Fibroblast of lung (primary cell): ENCODE results near the gene HNRNPH3. TPM values are rescaled to one million over a fixed set of nuclear protein-coding genes. Genes with fewer than 3 reads are reported as not detected.

ENCODE experiments used
- DNase-seq, 2 donors: peaks; one replicate each; pipeline versions ENCODE4 v3.0.0 to v3.0.0-alpha.2; 2010; ENCODE audit warnings: low read depth in 2 of 2
- H2AFZ ChIP-seq: 2 replicates; pipeline ENCODE4 v1.5.1; 2012; ENCODE audit warnings: low read length, control low read depth, inconsistent platforms
- H3K27ac ChIP-seq: 2 replicates; pipeline ENCODE4 v1.5.1; 2011; ENCODE audit warnings: low read length, control low read depth; ENCODE audit not compliant: insufficient read depth
- H3K27me3 ChIP-seq: 2 replicates; pipeline ENCODE4 v1.5.1; 2011; ENCODE audit warnings: mild to moderate bottlenecking, low read length; ENCODE audit not compliant: control insufficient read depth, insufficient read depth
- H3K36me3 ChIP-seq: 2 replicates; pipeline ENCODE4 v1.5.1; 2011; ENCODE audit warnings: low read length; ENCODE audit not compliant: control insufficient read depth, insufficient read depth
- H3K4me1 ChIP-seq: 2 replicates; pipeline ENCODE4 v1.5.1; 2011; ENCODE audit warnings: low read length; ENCODE audit not compliant: control insufficient read depth, insufficient read depth; ENCODE audit errors: extremely low read depth
- H3K4me2 ChIP-seq: 2 replicates; pipeline ENCODE4 v1.5.1; 2011; ENCODE audit warnings: low read length, control low read depth; ENCODE audit not compliant: insufficient read depth; ENCODE audit errors: extremely low read depth
- H3K4me3 ChIP-seq, 4 experiments: fragments of 200-600 bp in 1 of 4; sonication (generic) in 1 of 4; replicated peaks in 1 of 4; 2 replicates each; pipeline ENCODE4 v1.5.1; 2011 to 2016; ENCODE audit warnings: low read length in 4 of 4, low read depth in 3 of 4, mild to moderate bottlenecking in 3 of 4, control low read depth in 2 of 4, inconsistent platforms in 1 of 4, mixed read lengths in 1 of 4; ENCODE audit not compliant: insufficient read depth in 1 of 4; ENCODE audit errors: control extremely low read depth in 1 of 4
- H3K79me2 ChIP-seq: 2 replicates; pipeline ENCODE4 v1.5.1; 2012; ENCODE audit warnings: mild to moderate bottlenecking, low read length, inconsistent platforms; ENCODE audit not compliant: control insufficient read depth, insufficient read depth
- H3K9ac ChIP-seq: 2 replicates; pipeline ENCODE4 v1.5.1; 2011; ENCODE audit warnings: mild to moderate bottlenecking, low read length, control low read depth; ENCODE audit not compliant: insufficient read depth
- H3K9me3 ChIP-seq: 2 replicates; pipeline ENCODE4 v1.5.1; 2012; ENCODE audit warnings: low read depth, low read length; ENCODE audit not compliant: control insufficient read depth, insufficient read depth
- H4K20me1 ChIP-seq: 2 replicates; pipeline ENCODE4 v1.5.1; 2011; ENCODE audit warnings: low read length; ENCODE audit not compliant: control insufficient read depth, insufficient read depth; ENCODE audit errors: extremely low read depth
- EZH2 ChIP-seq: IDR thresholded peaks from 2 replicates; pipeline ENCODE4 v1.5.1; 2012; ENCODE audit warnings: low read length, control low read depth, mild to moderate bottlenecking; ENCODE audit errors: missing control alignments
- polyA plus RNA-seq, 2 donors: library from polyadenylated mRNA; depleted of rRNA in 1 of 2; stranded (reverse) in 1 of 2; unstranded in 1 of 2; fragments of >200 nt; gene quantifications; 2 replicates each; pipeline ENCODE4 v1.2.1, GENCODE V29; 2011 to 2012; ENCODE audit warnings: missing spikeins in 1 of 2
- total RNA-seq: library from RNA; depleted of rRNA; stranded (reverse); fragments of >200 nt; gene quantifications from 2 replicates; pipeline ENCODE4 v1.2.1, GENCODE V29; 2014
- TF ChIP-seq, protein P1 (sequence below), 2 donors: IDR thresholded peaks in 1 of 2; conservative IDR thresholded peaks in 1 of 2; 1 replicate in 1 of 2; 2 replicates in 1 of 2; pipeline ENCODE4 v1.5.1; 2011 to 2012; ENCODE audit warnings: low read length in 2 of 2, control low read depth in 1 of 2, inconsistent platforms in 1 of 2, low read depth in 1 of 2, mild to moderate bottlenecking in 1 of 2

HNRNPH3 gene
- total and polyA plus RNA-seq, 2 donors (not counting 1 experiment from before 2014, with no cell fraction given): 36.7 to 51.1 TPM

DNA sequence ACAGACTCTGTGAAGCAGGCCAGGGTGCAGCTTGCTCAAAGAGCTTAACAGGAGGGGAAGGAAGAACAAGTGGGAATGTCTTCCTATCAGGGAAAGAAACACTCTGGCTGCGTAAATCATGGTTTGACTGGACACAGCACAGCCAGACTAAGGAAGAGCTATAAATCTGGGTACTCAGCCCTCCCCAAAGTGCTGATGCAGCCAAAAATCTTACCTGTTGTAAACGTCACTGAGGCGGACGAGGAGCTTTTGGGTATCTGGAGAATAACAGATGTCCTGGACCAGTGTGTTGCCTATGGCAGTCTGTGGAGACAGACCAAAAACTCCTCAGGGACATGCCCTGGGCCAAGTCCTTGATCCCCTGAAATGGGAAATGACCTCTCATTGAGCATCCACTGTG is 43.1 kb upstream of the HNRNPH3 start:
- Histone ChIP-seq H3K9me3 (no peaks in the 10 kb centered on the region), H3K27me3 (no peaks in the 10 kb centered on the region), H3K9ac (no peak overlapping the region), H3K36me3 (no peaks in the 10 kb centered on the region), H4K20me1 (no peaks in the 10 kb centered on the region), H2AFZ (no peak overlapping the region), H3K4me1 (no peaks in the 10 kb centered on the region), H3K4me3 (no peak overlapping the region), H3K27ac (no peak overlapping the region), H3K4me2 (no peak overlapping the region), H3K79me2 (no peaks in the 10 kb centered on the region)
- no peak for DNase-seq
- no peak for TF ChIP-seq EZH2
- TF ChIP-seq, protein P1, sequence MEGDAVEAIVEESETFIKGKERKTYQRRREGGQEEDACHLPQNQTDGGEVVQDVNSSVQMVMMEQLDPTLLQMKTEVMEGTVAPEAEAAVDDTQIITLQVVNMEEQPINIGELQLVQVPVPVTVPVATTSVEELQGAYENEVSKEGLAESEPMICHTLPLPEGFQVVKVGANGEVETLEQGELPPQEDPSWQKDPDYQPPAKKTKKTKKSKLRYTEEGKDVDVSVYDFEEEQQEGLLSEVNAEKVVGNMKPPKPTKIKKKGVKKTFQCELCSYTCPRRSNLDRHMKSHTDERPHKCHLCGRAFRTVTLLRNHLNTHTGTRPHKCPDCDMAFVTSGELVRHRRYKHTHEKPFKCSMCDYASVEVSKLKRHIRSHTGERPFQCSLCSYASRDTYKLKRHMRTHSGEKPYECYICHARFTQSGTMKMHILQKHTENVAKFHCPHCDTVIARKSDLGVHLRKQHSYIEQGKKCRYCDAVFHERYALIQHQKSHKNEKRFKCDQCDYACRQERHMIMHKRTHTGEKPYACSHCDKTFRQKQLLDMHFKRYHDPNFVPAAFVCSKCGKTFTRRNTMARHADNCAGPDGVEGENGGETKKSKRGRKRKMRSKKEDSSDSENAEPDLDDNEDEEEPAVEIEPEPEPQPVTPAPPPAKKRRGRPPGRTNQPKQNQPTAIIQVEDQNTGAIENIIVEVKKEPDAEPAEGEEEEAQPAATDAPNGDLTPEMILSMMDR (conservative IDR thresholded peaks at IDR 0.05 in 1 of 2, IDR thresholded peaks at IDR 0.05 in 1 of 2; ENCODE audit: low read depth in 1 of 2, low read length in 2 of 2): no peak

DNA sequence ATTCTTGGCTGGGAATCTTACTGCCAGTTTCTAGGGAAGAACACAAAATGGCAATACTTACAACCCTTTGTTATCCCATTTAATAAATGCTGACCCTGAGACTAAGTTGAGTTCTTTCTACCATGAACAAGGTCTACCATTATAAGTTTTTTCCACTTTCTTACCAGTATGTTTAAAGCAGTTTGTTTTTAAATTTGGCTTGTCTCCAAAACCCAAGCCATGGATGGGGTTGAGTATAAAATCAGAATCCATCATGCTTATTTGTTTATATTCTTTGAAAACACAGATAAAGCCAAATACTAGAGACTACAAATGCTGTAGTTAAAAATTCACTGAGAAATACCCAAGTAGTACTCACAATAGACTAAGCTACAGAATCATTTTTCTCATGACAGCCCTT is 41.1 kb upstream of the HNRNPH3 start:
- no peak overlapping the region for H3K4me3 ChIP-seq
- H3K27me3 ChIP-seq: no peaks in the 10 kb centered on the region
- H3K9me3 ChIP-seq: no peaks in the 10 kb centered on the region
- no peak overlapping the region for H3K4me2 ChIP-seq
- no peak overlapping the region for H3K9ac ChIP-seq
- H3K79me2 ChIP-seq: no peaks in the 10 kb centered on the region
- no peaks in the 10 kb centered on the region for H3K4me1 ChIP-seq
- DNase-seq: no peak
- no peak overlapping the region for H2AFZ ChIP-seq
- H4K20me1 ChIP-seq: no peaks in the 10 kb centered on the region
- H3K36me3 ChIP-seq: no peaks in the 10 kb centered on the region
- TF ChIP-seq, protein P1 (conservative IDR thresholded peaks at IDR 0.05 in 1 of 2, IDR thresholded peaks at IDR 0.05 in 1 of 2; ENCODE audit: low read depth in 1 of 2, low read length in 2 of 2): no peak
- no peak for TF ChIP-seq EZH2
- H3K27ac ChIP-seq: no peak overlapping the region

DNA sequence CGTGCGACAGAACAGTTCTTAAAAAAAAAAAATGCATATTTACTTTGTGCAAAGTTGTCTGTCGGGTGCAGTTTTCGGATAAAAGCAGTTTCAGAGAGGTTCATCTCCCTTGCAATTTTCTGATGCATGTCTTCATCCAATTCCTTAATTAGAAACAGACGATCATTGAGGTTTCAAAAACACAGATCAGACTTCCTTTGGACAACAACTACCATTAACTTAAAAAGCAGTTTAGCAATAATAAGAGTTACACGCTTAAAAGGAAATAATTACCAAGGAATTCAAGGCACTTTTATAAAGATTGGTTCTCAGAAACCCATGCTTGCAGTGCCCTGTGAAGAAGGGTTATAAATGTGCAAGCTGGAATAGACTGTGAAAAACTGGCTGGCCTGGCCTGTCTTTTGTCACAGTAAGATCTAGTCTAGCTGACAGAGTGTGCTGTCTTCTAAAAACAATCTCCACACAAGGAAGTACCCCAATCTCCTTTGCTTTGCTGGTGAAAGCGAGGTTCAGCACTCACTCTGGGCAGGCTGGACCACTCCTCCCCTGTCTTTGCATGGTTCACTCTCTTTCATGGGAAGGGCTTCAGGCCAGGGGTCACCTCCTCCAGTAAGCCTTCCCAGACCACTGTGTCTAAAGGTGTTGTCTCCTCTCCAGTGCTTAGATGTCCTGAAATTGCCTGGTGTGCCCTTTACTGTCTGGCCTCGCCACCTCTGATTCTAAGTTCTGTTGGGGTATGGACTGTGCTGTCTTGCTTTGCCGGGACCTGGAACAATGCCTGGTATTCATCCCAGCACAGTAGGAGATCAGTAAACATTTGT is 34.8 kb upstream of the HNRNPH3 start:
- no peak overlapping the region for H2AFZ ChIP-seq
- H3K4me3 ChIP-seq: no peak overlapping the region
- H3K4me1 ChIP-seq: no peaks in the 10 kb centered on the region
- no peak overlapping the region for H3K27ac ChIP-seq
- no peaks in the 10 kb centered on the region for H3K79me2 ChIP-seq
- H3K4me2 ChIP-seq: no peak overlapping the region
- H4K20me1 ChIP-seq: no peaks in the 10 kb centered on the region
- DNase-seq: no peak
- no peaks in the 10 kb centered on the region for H3K36me3 ChIP-seq
- H3K9me3 ChIP-seq: no peaks in the 10 kb centered on the region
- no peak overlapping the region for H3K9ac ChIP-seq
- H3K27me3 ChIP-seq: no peaks in the 10 kb centered on the region
- no peak for TF ChIP-seq EZH2
- TF ChIP-seq, protein P1 (conservative IDR thresholded peaks at IDR 0.05 in 1 of 2, IDR thresholded peaks at IDR 0.05 in 1 of 2; ENCODE audit: low read depth in 1 of 2, low read length in 2 of 2): no peak
